Adrenal gland (tissue), 12 donors: ENCODE results near the gene ERICH4. TPM values are rescaled to one million over a fixed set of nuclear protein-coding genes. Genes with fewer than 3 reads are reported as not detected.

ENCODE experiments used
- DNase-seq, 7 donors: peaks; one replicate each; pipeline ENCODE4 v3.0.0-alpha.2; 2019 to 2020
- H3K27ac ChIP-seq, 5 donors: fragments of 200-600 bp; sonication (generic) in 4 of 5; 1 replicate in 3 of 5; 2 replicates in 2 of 5; pipeline versions ENCODE4 v1.5.1 to v1.8.0; 2016 to 2020; ENCODE audit warnings: mild to moderate bottlenecking in 1 of 5
- H3K27me3 ChIP-seq: fragments of 200-600 bp; 2 replicates; pipeline ENCODE4 v1.8.0; 2021
- H3K36me3 ChIP-seq, 2 donors: fragments of 200-600 bp; replicated peaks in 1 of 2; 1 replicate in 1 of 2; 2 replicates in 1 of 2; pipeline versions ENCODE4 v1.5.1 to v1.8.0; 2018 to 2022
- H3K4me1 ChIP-seq, 2 donors: fragments of 200-600 bp; replicated peaks in 1 of 2; 1 replicate in 1 of 2; 2 replicates in 1 of 2; pipeline versions ENCODE4 v1.5.1 to v1.8.0; 2018 to 2021
- H3K4me3 ChIP-seq, 4 donors: fragments of 200-600 bp; sonication (generic) in 3 of 4; one replicate each; pipeline ENCODE4 v1.5.1; 2016 to 2018
- H3K9me3 ChIP-seq, 3 donors: fragments of 200-600 bp; sonication (generic) in 1 of 3; replicated peaks in 1 of 3; 1 replicate in 2 of 3; 2 replicates in 1 of 3; pipeline versions ENCODE4 v1.5.1 to v1.8.0; 2016 to 2021
- POLR2A ChIP-seq, 2 donors: fragments of 450-650 bp; IDR thresholded peaks; one replicate each; pipeline ENCODE4 v1.6.1; 2017; ENCODE audit warnings: antibody characterized with exemption in 2 of 2, mild to moderate bottlenecking in 2 of 2, moderate library complexity in 1 of 2
- WGBS, 4 donors: extraction: QIAGEN DNeasy Blood & Tissue Kit in 2 of 4; methylation state at CpG; one replicate each; pipeline versions ENCODE4 v1.1.5 to v1.1.7; 2013 to 2017; 5-methylcytosine and 5-hydroxymethylcytosine counted together
- intact Hi-C, 2 donors: fragments of 100-400 bp; cut with DNase I; formaldehyde crosslinking; loops; one replicate each; pipeline versions ENCODE4 v1.14.1 to v1.15.0; 2022 to 2023
- polyA plus RNA-seq, 3 donors: library from polyadenylated mRNA; stranded (reverse); fragments of 200-250 nt in 2 of 3; fragments of 350-450 nt in 1 of 3; fragmentation: Illumina TruSeq in 1 of 3; extraction: RNeasy Lipid Tissue Mini Kit (QIAGEN cat#74804) in 1 of 3; gene quantifications; one replicate each; pipeline ENCODE4 v1.2.3, GENCODE V29; 2013 to 2014
- total RNA-seq, 9 donors: library from RNA; depleted of rRNA in 4 of 9; stranded (reverse); fragments of >200 nt in 4 of 9; fragments of 120-200 nt in 1 of 9; fragmentation: NEBNext Ultra II Directional in 1 of 9; extraction: Animal tissue kit (Norgen Biotek cat#: 25700) in 1 of 9; gene quantifications; one replicate each; pipeline versions ENCODE4 v1.1.0 to v1.2.4, GENCODE V29; 2013 to 2023
- TF ChIP-seq, protein P1 (sequence below), 6 experiments: fragments of 450-650 bp in 4 of 6; fragments of 200-600 bp in 2 of 6; sonication (generic) in 1 of 6; IDR thresholded peaks; 1 replicate in 5 of 6; 2 replicates in 1 of 6; pipeline versions ENCODE4 v1.5.1 to v1.8.0; 2016 to 2021; ENCODE audit warnings: antibody characterized with exemption in 6 of 6, mild to moderate bottlenecking in 2 of 6, moderate library complexity in 1 of 6
- donor health status: healthy with polysubstance abuse.
- donor health status: Bipolar disorder and iron deficiency.
- donor health status: DM: yes; HTN: yes; CAD: no.
- donor health status: DM: no; HTN: no; CAD: no.
- donor health status: DM: no; HTN: no; CAD: no.
- donor health status: DM: yes; HTN: yes; CAD: no.

The ERICH4 gene
- total and polyA plus RNA-seq, 12 donors: 0.10 TPM; not detected in 11

DNA sequence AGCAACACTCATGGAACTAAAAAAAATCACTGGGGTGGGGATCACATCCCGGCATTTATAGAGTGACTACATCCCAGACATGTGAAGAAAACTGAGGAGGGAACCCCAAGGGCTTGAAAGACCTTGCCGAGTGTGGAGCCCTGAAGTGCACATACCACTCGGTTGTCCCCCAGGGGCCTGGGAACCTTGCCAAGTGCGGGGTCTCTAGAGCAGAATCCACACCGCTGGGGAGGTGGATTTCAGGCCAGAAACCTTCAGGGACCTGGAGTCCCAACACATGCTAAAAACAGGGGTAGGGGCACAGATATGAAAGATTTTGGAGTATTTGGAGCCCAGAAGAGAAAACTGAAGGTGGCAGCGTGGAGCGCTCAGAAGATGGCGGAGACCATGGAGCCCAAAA is 35.2 kb downstream of the ERICH4 start:
- Histone ChIP-seq H3K4me1 (peaks cover 0 to 7% of the 10 kb centered on the region in 2 donors), H3K36me3 (no peaks in the 10 kb centered on the region), H3K4me3 (no peak overlapping the region), H3K9me3 (no peaks in the 10 kb centered on the region), H3K27me3 (peaks cover 10% of the 10 kb centered on the region), H3K27ac (no peak overlapping the region)
- DNase-seq: no peak
- 67 to 79% (median 72%) methylated on average over 8 of the region's 8 CpGs for WGBS, 4 donors
- TF ChIP-seq POLR2A (IDR thresholded peaks at IDR 0.05): no peak
- TF ChIP-seq, protein P1, sequence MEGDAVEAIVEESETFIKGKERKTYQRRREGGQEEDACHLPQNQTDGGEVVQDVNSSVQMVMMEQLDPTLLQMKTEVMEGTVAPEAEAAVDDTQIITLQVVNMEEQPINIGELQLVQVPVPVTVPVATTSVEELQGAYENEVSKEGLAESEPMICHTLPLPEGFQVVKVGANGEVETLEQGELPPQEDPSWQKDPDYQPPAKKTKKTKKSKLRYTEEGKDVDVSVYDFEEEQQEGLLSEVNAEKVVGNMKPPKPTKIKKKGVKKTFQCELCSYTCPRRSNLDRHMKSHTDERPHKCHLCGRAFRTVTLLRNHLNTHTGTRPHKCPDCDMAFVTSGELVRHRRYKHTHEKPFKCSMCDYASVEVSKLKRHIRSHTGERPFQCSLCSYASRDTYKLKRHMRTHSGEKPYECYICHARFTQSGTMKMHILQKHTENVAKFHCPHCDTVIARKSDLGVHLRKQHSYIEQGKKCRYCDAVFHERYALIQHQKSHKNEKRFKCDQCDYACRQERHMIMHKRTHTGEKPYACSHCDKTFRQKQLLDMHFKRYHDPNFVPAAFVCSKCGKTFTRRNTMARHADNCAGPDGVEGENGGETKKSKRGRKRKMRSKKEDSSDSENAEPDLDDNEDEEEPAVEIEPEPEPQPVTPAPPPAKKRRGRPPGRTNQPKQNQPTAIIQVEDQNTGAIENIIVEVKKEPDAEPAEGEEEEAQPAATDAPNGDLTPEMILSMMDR (IDR thresholded peaks at IDR 0.05): no peak
- intact Hi-C loops: no loop called here

DNA sequence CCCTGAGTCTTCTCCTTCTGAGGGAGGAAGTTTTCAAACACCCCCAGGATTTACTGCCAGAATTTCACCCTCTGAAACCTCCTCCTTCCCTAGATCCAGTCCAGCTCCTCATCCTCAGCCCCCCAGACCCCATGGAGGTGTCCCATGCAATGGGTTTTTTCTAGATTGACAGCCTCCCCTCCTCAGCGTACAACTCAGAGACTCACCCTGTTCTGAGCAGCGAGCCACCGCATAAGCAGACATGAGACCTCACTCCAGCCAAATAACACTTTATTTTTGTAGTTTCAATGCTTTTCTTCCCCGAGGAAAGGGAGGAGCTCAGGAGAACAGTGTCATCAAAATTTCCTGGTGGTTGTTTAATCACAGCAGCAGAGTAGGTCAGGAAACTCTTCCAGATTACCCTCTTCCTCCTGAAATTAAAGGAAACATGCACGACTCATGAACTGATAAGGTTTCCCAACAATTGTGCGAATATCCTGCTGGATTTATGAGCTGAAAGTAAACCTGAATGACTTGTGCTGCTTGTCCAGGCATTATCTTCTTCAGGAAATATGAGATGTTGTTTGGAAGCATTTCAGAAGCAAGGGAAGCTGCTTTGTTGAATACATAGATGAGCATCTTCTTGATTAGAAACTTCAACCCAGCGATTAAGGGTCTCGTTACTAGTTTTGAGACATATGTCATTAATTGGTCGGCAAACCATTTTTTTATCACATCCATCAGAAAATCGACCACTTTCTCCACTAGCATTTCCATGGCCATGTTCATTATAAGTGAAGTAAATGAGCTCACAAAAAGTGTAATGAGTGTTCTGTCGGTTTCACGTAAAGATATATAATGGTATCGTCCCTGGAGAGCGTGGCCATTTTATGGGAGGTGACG is 36.2 kb downstream of the ERICH4 start:
- Histone ChIP-seq H3K27ac (peak overlapping the region in 4 of 5 donors; percentile 60 to 90 (median 82)), H3K27me3 (peaks cover 6% of the 10 kb centered on the region), H3K4me1 (peaks cover 0 to 7% of the 10 kb centered on the region in 2 donors), H3K9me3 (no peaks in the 10 kb centered on the region), H3K36me3 (no peaks in the 10 kb centered on the region), H3K4me3 (peak overlapping the region in 1 of 4 donors; percentile 30)
- TF ChIP-seq POLR2A (IDR thresholded peaks at IDR 0.05): peak in 1 of 2 donors; percentile 25
- TF ChIP-seq, protein P1 (IDR thresholded peaks at IDR 0.05): no peak
- no peak for DNase-seq
- 47 to 65% (median 54%) methylated on average over 15 of the region's 15 CpGs for WGBS, 4 donors
- intact Hi-C loops: no loop called here

DNA sequence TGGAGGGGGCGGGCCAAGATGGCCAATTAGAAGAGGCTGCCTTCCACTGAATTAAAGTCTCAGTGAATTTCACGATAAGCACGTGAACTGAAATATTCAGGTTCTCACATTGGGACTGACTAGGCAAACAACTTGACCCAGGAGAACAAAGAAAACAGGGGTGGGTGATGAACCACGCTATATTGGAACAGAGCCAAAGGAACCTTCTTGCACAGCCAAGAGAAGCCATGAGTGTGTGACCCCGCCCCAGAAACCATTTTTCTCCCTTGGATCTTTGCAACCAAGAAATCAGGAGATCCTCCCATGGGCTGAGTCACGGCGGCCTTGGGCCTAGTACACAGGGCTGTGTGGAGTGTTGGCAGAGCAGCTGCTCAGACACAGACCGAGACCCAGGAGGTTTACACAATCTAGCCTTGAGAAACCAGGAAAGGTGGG is 36.8 kb downstream of the ERICH4 start:
- H3K9me3 ChIP-seq: no peaks in the 10 kb centered on the region
- peak overlapping the region in 1 of 4 donors; percentile 30 for H3K4me3 ChIP-seq
- WGBS, 4 donors: 27 to 37% (median 31%) methylated on average over 7 to 8 of the region's 8 CpGs
- peaks cover 0 to 7% of the 10 kb centered on the region in 2 donors for H3K4me1 ChIP-seq
- no peaks in the 10 kb centered on the region for H3K36me3 ChIP-seq
- intact Hi-C loops: no loop called here
- peak in 1 of 2 donors; percentile 85 for TF ChIP-seq POLR2A (IDR thresholded peaks at IDR 0.05)
- TF ChIP-seq, protein P1 (IDR thresholded peaks at IDR 0.05): no peak
- H3K27me3 ChIP-seq: peaks cover 6% of the 10 kb centered on the region
- DNase-seq: peak; percentile 84 to 96 (median 95)
- peak overlapping the region; percentile 34 to 90 (median 76) for H3K27ac ChIP-seq

DNA sequence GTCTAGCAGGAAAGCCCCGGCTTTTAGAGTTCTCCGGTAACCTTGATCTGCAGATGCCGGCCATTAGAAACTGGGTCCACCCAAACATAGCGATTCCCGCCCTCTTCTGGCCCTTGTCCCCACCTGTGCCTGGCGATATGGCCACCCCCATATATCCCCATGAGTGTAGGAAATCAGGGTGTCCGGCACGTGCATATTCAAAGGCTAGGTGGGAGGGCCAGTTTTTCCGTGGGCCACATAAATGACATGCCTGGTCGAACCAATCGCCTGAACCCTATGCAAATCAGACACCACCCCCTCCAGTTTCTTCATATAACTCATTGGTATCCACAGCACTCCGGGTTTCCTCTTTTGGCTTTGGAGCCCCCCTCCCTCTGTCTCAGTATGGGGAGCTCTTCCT is 37.4 kb downstream of the ERICH4 start:
- peak overlapping the region in 1 of 4 donors; percentile 30 for H3K4me3 ChIP-seq
- WGBS, 4 donors: 23 to 56% (median 41%) methylated on average over 11 to 12 of the region's 12 CpGs
- peak overlapping the region; percentile 34 to 90 (median 76) for H3K27ac ChIP-seq
- intact Hi-C loops: no loop called here
- peaks cover 6% of the 10 kb centered on the region for H3K27me3 ChIP-seq
- no peaks in the 10 kb centered on the region for H3K36me3 ChIP-seq
- H3K9me3 ChIP-seq: no peaks in the 10 kb centered on the region
- TF ChIP-seq, protein P1 (IDR thresholded peaks at IDR 0.05): no peak
- no peak for TF ChIP-seq POLR2A (IDR thresholded peaks at IDR 0.05)
- H3K4me1 ChIP-seq: peaks cover 0 to 7% of the 10 kb centered on the region in 2 donors
- peak; percentile 22 to 57 (median 33) for DNase-seq
